ENCODE data around the gene OSTN. TPM values are rescaled to one million over a fixed set of nuclear protein-coding genes. Genes with fewer than 3 reads are reported as not detected.

Gene OSTN
- total and polyA plus RNA-seq, 2 donors (not counting 1 experiment from before 2014, with no cell fraction given) = not detected

- H3K4me3 Mint-ChIP-seq = no peak overlapping the region
- no peaks in the 10 kb centered on the region for H3K27me3 Mint-ChIP-seq
- WGBS (ENCODE audit: insufficient coverage) = 100% methylated on average over 1 of the region's 1 CpG
- peak overlapping the region; percentile 93 for H3K27ac Mint-ChIP-seq
- Histone ChIP-seq H3K36me3 (replicated peaks in 1 of 2; ENCODE audit: control extremely low read depth in 1 of 2, control insufficient read depth in 1 of 2, extremely low read depth in 1 of 2, insufficient read depth in 2 of 2, low read length in 1 of 2) (no peaks in the 10 kb centered on the region), H3K4me1 (ENCODE audit: control insufficient read depth in 2 of 2, insufficient read depth in 2 of 2, low read length in 2 of 2) (peaks cover 20 to 24% of the 10 kb centered on the region in 2 donors), H3K27ac (ENCODE audit: low read length in 2 of 2) (peak overlapping the region; percentile 70 to 73), H2AFZ (ENCODE audit: insufficient read depth, low read depth, low read length, poor library complexity, severe bottlenecking) (no peak overlapping the region), H3K9ac (ENCODE audit: low read length) (no peak overlapping the region), H3K4me3 (ENCODE audit: control extremely low read depth in 1 of 5, extremely low read depth in 1 of 5, insufficient read depth in 1 of 5, low read depth in 2 of 5, low read length in 4 of 5) (peak overlapping the region in 1 of 5 experiments; percentile 10), H4K20me1 (ENCODE audit: control insufficient read depth, insufficient read depth, low read length, poor library complexity, severe bottlenecking) (no peaks in the 10 kb centered on the region), H3K79me2 (ENCODE audit: control insufficient read depth, insufficient read depth, low read length) (peaks cover 6% of the 10 kb centered on the region), H3K9me3 (ENCODE audit: control extremely low read depth in 1 of 3, control insufficient read depth in 2 of 3, insufficient read depth in 1 of 3, low read length in 2 of 3) (peaks cover 0 to 9% (median 0%) of the 10 kb centered on the region in 3 donors), H3K27me3 (replicated peaks in 1 of 4; ENCODE audit: control extremely low read depth in 1 of 4, control insufficient read depth in 3 of 4, insufficient read depth in 4 of 4, low read length in 3 of 4) (no peaks in the 10 kb centered on the region), H3K4me2 (replicated peaks; ENCODE audit: low read depth, low read length, poor library complexity, severe bottlenecking) (peak overlapping the region; percentile 39)
- TF ChIP-seq EZH2 (IDR thresholded peaks at IDR 0.05; ENCODE audit: borderline replicate concordance, insufficient read depth, low read depth, low read length, poor library complexity, severe bottlenecking) = no peak
- TF ChIP-seq CTCF (IDR thresholded peaks at IDR 0.05) = no peak
- H3K4me1 Mint-ChIP-seq = peaks cover 30% of the 10 kb centered on the region
- ATAC-seq (ENCODE audit: low read depth) (no peak), DNase-seq (no peak)
- intact Hi-C loops (cut with micrococcal nuclease) = loop anchor here (1.0 kb wide), 1 partner anchor 50 kb away; no protein-coding TSS in a partner anchor
- CTCF ChIA-PET = interaction anchor here (4.1 kb wide), 1 partner anchor 144 kb away, joined by 31 read pairs; no protein-coding TSS in a partner anchor
- H3K9me3 Mint-ChIP-seq (ENCODE audit: insufficient read depth) = no peaks in the 10 kb centered on the region
- POLR2A ChIA-PET = interaction anchor here (1.0 kb wide), 1 partner anchor 114 kb away, joined by 5 read pairs; no protein-coding TSS in a partner anchor
These were observed 47.6 kb downstream of the OSTN start for GRCh38 chr3:191246630-191247029.

- Mint-ChIP-seq H3K4me1 (peaks cover 58% of the 10 kb centered on the region), H3K27me3 (no peaks in the 10 kb centered on the region), H3K9me3 (ENCODE audit: insufficient read depth) (no peaks in the 10 kb centered on the region), H3K27ac (peak overlapping the region; percentile 93), H3K4me3 (peak overlapping the region; percentile 76)
- H3K27ac ChIP-seq (ENCODE audit: low read length in 2 of 2) = peak overlapping the region; percentile 68 to 89
- H3K4me1 ChIP-seq (ENCODE audit: control insufficient read depth in 2 of 2, insufficient read depth in 2 of 2, low read length in 2 of 2) = peaks cover 39 to 54% of the 10 kb centered on the region in 2 donors
- H2AFZ ChIP-seq (ENCODE audit: insufficient read depth, low read depth, low read length, poor library complexity, severe bottlenecking) = peak overlapping the region; percentile 72
- CTCF ChIA-PET = interaction anchor here (1.0 kb wide), 1 partner anchor 37 kb away, joined by 3 read pairs; no protein-coding TSS in a partner anchor
- TF ChIP-seq CTCF (IDR thresholded peaks at IDR 0.05) (no peak), EZH2 (IDR thresholded peaks at IDR 0.05; ENCODE audit: borderline replicate concordance, insufficient read depth, low read depth, low read length, poor library complexity, severe bottlenecking) (no peak)
- H3K4me2 ChIP-seq (replicated peaks; ENCODE audit: low read depth, low read length, poor library complexity, severe bottlenecking) = peak overlapping the region; percentile 76
- H3K27me3 ChIP-seq (replicated peaks in 1 of 4; ENCODE audit: control extremely low read depth in 1 of 4, control insufficient read depth in 3 of 4, insufficient read depth in 4 of 4, low read length in 3 of 4) = no peaks in the 10 kb centered on the region
- H3K9me3 ChIP-seq (ENCODE audit: control extremely low read depth in 1 of 3, control insufficient read depth in 2 of 3, insufficient read depth in 1 of 3, low read length in 2 of 3) = no peaks in the 10 kb centered on the region
- POLR2A ChIA-PET = interaction anchor here (1.1 kb wide), 1 partner anchor 9 kb away, joined by 3 read pairs; no protein-coding TSS in a partner anchor
- peak overlapping the region; percentile 66 for H3K9ac ChIP-seq (ENCODE audit: low read length)
- ATAC-seq (ENCODE audit: low read depth) (peak; percentile 53), DNase-seq (peak; percentile 71)
- H4K20me1 ChIP-seq (ENCODE audit: control insufficient read depth, insufficient read depth, low read length, poor library complexity, severe bottlenecking) = no peaks in the 10 kb centered on the region
- intact Hi-C loops (cut with micrococcal nuclease) = no loop called here
- H3K4me3 ChIP-seq (ENCODE audit: control extremely low read depth in 1 of 5, extremely low read depth in 1 of 5, insufficient read depth in 1 of 5, low read depth in 2 of 5, low read length in 4 of 5) = peak overlapping the region; percentile 3 to 60 (median 18)
- H3K79me2 ChIP-seq (ENCODE audit: control insufficient read depth, insufficient read depth, low read length) = no peaks in the 10 kb centered on the region
- WGBS (ENCODE audit: insufficient coverage) = no CpG with 5 or more reads among the region's 6 CpGs
- H3K36me3 ChIP-seq (replicated peaks in 1 of 2; ENCODE audit: control extremely low read depth in 1 of 2, control insufficient read depth in 1 of 2, extremely low read depth in 1 of 2, insufficient read depth in 2 of 2, low read length in 1 of 2) = no peaks in the 10 kb centered on the region
These were observed 54.2 kb downstream of the OSTN start for GRCh38 chr3:191253089-191253799.

Data from B cell (primary cell).